Measurements from ENCODE around the gene KCNJ4. TPM values are rescaled to one million over a fixed set of nuclear protein-coding genes. Genes with fewer than 3 reads are reported as not detected.

KCNJ4 gene
- total and polyA plus RNA-seq, 10 of the 15 experiments (the other 5 are each of a cell fraction or from before 2014, with no cell fraction given), result not detected

GRCh38 chr22:38443628-38444521, 11.1 kb downstream of the KCNJ4 start (continued):
- no peak for TF ChIP-seq PRDM15 (CRISPR knock-in tag; IDR thresholded peaks at IDR 0.05)
- TF ChIP-seq NRF1 (conservative IDR thresholded peaks at IDR 0.05; ENCODE audit: low read depth, low read length), result no peak

GRCh38 chr22:38442967-38443627, 11.9 kb downstream of the KCNJ4 start:
- no peaks in the 10 kb centered on the region for H3K79me2 ChIP-seq (ENCODE audit: control insufficient read depth, insufficient read depth, low read length)
- ChIA-PET SMC1A (ENCODE audit: uncharacterized antibody, unreplicated experiment) (no interaction called here), RAD21 (ENCODE audit: unreplicated experiment) (no interaction called here), POLR2A (no interaction called here), CTCF (no interaction called here)
- no TSS peak for BruUV-seq (replicated peaks)
- no peaks in the 10 kb centered on the region for H3K9me3 ChIP-seq (replicated peaks; ENCODE audit: control insufficient read depth, insufficient read depth, low read length)
- no peak overlapping the region for H3K4me2 ChIP-seq (ENCODE audit: control insufficient read depth, insufficient read depth)
- no peak overlapping the region for H2AFZ ChIP-seq (ENCODE audit: control insufficient read depth, low read depth, low read length)
- H3K36me3 ChIP-seq (ENCODE audit: control insufficient read depth in 2 of 2, insufficient read depth in 2 of 2, low read length in 1 of 2), result no peaks in the 10 kb centered on the region
- FAIRE-seq (no peak), DNase-seq (ENCODE audit: low read depth, low spot score) (no peak), ATAC-seq (no peak)
- WGBS (ENCODE audit: insufficient coverage, insufficient replicate concordance, low lambda C conversion rate, missing lambda C conversion rate), result 36% methylated on average over 12 of the region's 13 CpGs
- no peak overlapping the region for H3K9ac ChIP-seq (ENCODE audit: control insufficient read depth, insufficient read depth, low read length)
- no peaks in the 10 kb centered on the region for H3K4me1 ChIP-seq (ENCODE audit: control insufficient read depth, insufficient read depth, low read length)
- peaks cover 0 to 2% of the 10 kb centered on the region in 2 experiments; a peak in 3 of 4 replicates for H3K27me3 ChIP-seq (replicated peaks in 1 of 2; ENCODE audit: control insufficient read depth in 2 of 2, insufficient read depth in 2 of 2, low read length in 1 of 2)
- no peak overlapping the region for H3K27ac ChIP-seq (ENCODE audit: control insufficient read depth, insufficient read depth)
- in situ Hi-C loops (cut with MboI), result no loop called here
- H4K20me1 ChIP-seq (ENCODE audit: control insufficient read depth, insufficient read depth), result no peaks in the 10 kb centered on the region
- no peak overlapping the region for H3K4me3 ChIP-seq
- intact Hi-C loops (cut with micrococcal nuclease; ENCODE audit: unreplicated experiment), result no loop called here
- TF ChIP-seq NKRF (conservative IDR thresholded peaks at IDR 0.05), result no peak
- TF ChIP-seq, protein P1, sequence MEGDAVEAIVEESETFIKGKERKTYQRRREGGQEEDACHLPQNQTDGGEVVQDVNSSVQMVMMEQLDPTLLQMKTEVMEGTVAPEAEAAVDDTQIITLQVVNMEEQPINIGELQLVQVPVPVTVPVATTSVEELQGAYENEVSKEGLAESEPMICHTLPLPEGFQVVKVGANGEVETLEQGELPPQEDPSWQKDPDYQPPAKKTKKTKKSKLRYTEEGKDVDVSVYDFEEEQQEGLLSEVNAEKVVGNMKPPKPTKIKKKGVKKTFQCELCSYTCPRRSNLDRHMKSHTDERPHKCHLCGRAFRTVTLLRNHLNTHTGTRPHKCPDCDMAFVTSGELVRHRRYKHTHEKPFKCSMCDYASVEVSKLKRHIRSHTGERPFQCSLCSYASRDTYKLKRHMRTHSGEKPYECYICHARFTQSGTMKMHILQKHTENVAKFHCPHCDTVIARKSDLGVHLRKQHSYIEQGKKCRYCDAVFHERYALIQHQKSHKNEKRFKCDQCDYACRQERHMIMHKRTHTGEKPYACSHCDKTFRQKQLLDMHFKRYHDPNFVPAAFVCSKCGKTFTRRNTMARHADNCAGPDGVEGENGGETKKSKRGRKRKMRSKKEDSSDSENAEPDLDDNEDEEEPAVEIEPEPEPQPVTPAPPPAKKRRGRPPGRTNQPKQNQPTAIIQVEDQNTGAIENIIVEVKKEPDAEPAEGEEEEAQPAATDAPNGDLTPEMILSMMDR (IDR thresholded peaks at IDR 0.05 in 2 of 3, conservative IDR thresholded peaks at IDR 0.05 in 1 of 3; ENCODE audit: control insufficient read depth in 2 of 3, extremely low read depth in 1 of 3, insufficient read depth in 1 of 3, low read depth in 3 of 3, low read length in 3 of 3), result no peak
- TF ChIP-seq E4F1 (IDR thresholded peaks at IDR 0.05; ENCODE audit: borderline replicate concordance, partially characterized antibody), result no peak
- no peak for TF ChIP-seq SREBF2 (IDR thresholded peaks at IDR 0.05; ENCODE audit: low read length)
- no peak for TF ChIP-seq CEBPB (IDR thresholded peaks at IDR 0.05; ENCODE audit: borderline replicate concordance in 1 of 2, low read depth in 2 of 2, low read length in 2 of 2)
- no peak for TF ChIP-seq ZNF207 (IDR thresholded peaks at IDR 0.05; ENCODE audit: borderline replicate concordance)
- TF ChIP-seq KLF5 (IDR thresholded peaks at IDR 0.05; ENCODE audit: partially characterized antibody), result no peak
